Testis (tissue), 2 donors: Measurements from ENCODE around the gene RBP5.

Source experiments
- POLR2A ChIP-seq: fragments of 450-650 bp; IDR thresholded peaks from one replicate; pipeline ENCODE4 v1.6.1; 2017; ENCODE audit warnings: antibody characterized with exemption, mild to moderate bottlenecking, moderate library complexity
- TF ChIP-seq, protein P1 (sequence below), 3 experiments: fragments of 450-650 bp in 2 of 3; fragments of 200-600 bp in 1 of 3; sonication (generic) in 1 of 3; IDR thresholded peaks; one replicate each; pipeline ENCODE4 v1.5.1; 2016 to 2019; ENCODE audit warnings: antibody characterized with exemption in 3 of 3, mild to moderate bottlenecking in 2 of 3, moderate library complexity in 1 of 3

- TF ChIP-seq POLR2A, result no peak
- TF ChIP-seq, protein P1, sequence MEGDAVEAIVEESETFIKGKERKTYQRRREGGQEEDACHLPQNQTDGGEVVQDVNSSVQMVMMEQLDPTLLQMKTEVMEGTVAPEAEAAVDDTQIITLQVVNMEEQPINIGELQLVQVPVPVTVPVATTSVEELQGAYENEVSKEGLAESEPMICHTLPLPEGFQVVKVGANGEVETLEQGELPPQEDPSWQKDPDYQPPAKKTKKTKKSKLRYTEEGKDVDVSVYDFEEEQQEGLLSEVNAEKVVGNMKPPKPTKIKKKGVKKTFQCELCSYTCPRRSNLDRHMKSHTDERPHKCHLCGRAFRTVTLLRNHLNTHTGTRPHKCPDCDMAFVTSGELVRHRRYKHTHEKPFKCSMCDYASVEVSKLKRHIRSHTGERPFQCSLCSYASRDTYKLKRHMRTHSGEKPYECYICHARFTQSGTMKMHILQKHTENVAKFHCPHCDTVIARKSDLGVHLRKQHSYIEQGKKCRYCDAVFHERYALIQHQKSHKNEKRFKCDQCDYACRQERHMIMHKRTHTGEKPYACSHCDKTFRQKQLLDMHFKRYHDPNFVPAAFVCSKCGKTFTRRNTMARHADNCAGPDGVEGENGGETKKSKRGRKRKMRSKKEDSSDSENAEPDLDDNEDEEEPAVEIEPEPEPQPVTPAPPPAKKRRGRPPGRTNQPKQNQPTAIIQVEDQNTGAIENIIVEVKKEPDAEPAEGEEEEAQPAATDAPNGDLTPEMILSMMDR (IDR thresholded peaks at IDR 0.05), result no peak
These were observed 47.7 kb downstream of the RBP5 start for GRCh38 chr12:7081037-7081436.
